GM20000 (cell line): ENCODE data around the gene PA2G4.

ENCODE experiments used
- DNase-seq: peaks from one replicate; pipeline ENCODE4 v3.0.0; 2012; ENCODE audit warnings: low spot score
- TF ChIP-seq, protein P1 (sequence below): IDR thresholded peaks from 2 replicates; pipeline ENCODE4 v1.5.1; 2012; ENCODE audit warnings: mild to moderate bottlenecking, control low read depth; ENCODE audit errors: extremely low read depth, missing control alignments

The PA2G4 gene

GRCh38 chr12:56150563-56150962, 46.2 kb downstream of the PA2G4 start:
- TF ChIP-seq, protein P1, sequence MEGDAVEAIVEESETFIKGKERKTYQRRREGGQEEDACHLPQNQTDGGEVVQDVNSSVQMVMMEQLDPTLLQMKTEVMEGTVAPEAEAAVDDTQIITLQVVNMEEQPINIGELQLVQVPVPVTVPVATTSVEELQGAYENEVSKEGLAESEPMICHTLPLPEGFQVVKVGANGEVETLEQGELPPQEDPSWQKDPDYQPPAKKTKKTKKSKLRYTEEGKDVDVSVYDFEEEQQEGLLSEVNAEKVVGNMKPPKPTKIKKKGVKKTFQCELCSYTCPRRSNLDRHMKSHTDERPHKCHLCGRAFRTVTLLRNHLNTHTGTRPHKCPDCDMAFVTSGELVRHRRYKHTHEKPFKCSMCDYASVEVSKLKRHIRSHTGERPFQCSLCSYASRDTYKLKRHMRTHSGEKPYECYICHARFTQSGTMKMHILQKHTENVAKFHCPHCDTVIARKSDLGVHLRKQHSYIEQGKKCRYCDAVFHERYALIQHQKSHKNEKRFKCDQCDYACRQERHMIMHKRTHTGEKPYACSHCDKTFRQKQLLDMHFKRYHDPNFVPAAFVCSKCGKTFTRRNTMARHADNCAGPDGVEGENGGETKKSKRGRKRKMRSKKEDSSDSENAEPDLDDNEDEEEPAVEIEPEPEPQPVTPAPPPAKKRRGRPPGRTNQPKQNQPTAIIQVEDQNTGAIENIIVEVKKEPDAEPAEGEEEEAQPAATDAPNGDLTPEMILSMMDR, result no peak
- no peak for DNase-seq

GRCh38 chr12:56151672-56152131, 47.3 kb downstream of the PA2G4 start:
- TF ChIP-seq, protein P1, result no peak
- peak; percentile 59 for DNase-seq

DNA sequence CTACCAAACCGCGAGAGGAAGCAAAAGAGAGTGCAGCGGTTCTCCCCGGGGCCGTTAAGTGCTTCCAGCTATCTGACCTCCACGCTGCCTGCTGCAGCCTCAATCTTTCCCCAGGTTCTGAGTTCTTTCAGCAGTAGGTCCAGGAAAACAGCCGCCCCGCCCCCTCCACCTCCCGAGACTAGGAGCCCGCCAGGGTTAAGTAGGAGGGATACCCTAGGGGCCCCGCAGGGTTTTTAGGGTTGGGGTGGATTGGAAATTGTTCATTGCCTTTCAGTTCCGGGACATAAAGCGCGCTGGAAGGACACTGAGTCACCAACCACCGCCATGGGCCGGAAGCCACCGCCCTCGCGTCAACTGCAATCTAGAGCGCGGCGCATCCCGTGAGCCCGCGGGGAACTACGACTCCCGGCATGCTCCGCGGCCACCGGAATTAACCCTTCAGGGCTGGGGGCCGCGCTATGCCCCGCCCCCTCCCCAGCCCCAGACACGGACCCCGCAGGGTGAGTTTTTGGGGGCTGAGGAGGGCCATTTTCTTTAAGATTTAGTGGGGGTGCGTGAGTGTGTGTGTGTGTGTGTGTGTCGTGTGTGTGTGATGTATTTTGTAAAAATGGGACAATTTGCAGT, 47.9 kb downstream of the PA2G4 start, which contains the start of gene MYL6B:
Gene MYL6B, plus strand, starts transcription at position 456 of the 624 bp plus-strand sequence. CDS start 1,332 bp downstream, outside the sequence.
- TF ChIP-seq, protein P1, result no peak
- DNase-seq, result peak; percentile 89

GRCh38 chr12:56152756-56153677, 48.7 kb downstream of the PA2G4 start:
- DNase-seq, result no peak
- TF ChIP-seq, protein P1, result no peak

- DNase-seq, result no peak
- TF ChIP-seq, protein P1, result no peak
Measured at GRCh38 chr12:56153678-56154065, 49.3 kb downstream of the PA2G4 start.

- TF ChIP-seq, protein P1, result no peak
- DNase-seq, result no peak
Measured at GRCh38 chr12:56154246-56154771, 50.0 kb downstream of the PA2G4 start.

- TF ChIP-seq, protein P1, result no peak
- no peak for DNase-seq
Measured at GRCh38 chr12:56154818-56155217, 50.5 kb downstream of the PA2G4 start.
